Activated naive CD4-positive, alpha-beta T cell treated with anti-CD3 and anti-CD28 coated beads for 36 hours (primary cell): ENCODE results near the gene DEDD2. TPM values are rescaled to one million over a fixed set of nuclear protein-coding genes. Genes with fewer than 3 reads are reported as not detected.
A peak's percentile ranks its signal among the peaks of the same experiment; 100 is the strongest.

Experiments used
- CTCF ChIA-PET: fragments of 350-600 bp; sonication (Branson Sonifier 250); formaldehyde crosslinking; loops from one replicate; lab custom pipeline; 2021; ENCODE audit warnings: antibody characterized with exemption; lab: Charles Lee
- DNase-seq: peaks from one replicate; pipeline ENCODE4 v3.0.0-alpha.2; 2020
- H3K27ac Mint-ChIP-seq: one replicate; pipeline ENCODE4 v1.8.0; 2021; ENCODE audit warnings: mild to moderate bottlenecking, mixed read lengths
- H3K27me3 Mint-ChIP-seq: one replicate; pipeline ENCODE4 v1.8.0; 2021; ENCODE audit warnings: low read depth, mixed read lengths
- H3K36me3 Mint-ChIP-seq: one replicate; pipeline ENCODE4 v1.8.0; 2021; ENCODE audit warnings: low read depth, mixed read lengths
- H3K4me1 Mint-ChIP-seq: one replicate; pipeline ENCODE4 v1.8.0; 2021; ENCODE audit warnings: low read depth, mixed read lengths
- H3K4me3 Mint-ChIP-seq: one replicate; pipeline ENCODE4 v1.8.0; 2021; ENCODE audit warnings: mild to moderate bottlenecking, moderate library complexity, mixed read lengths
- H3K9me3 Mint-ChIP-seq: one replicate; pipeline ENCODE4 v1.8.0; 2021; ENCODE audit warnings: mixed read lengths
- intact Hi-C: fragments of 100-400 bp; cut with micrococcal nuclease; formaldehyde crosslinking; loops from one replicate; pipeline ENCODE4 v1.15.1; 2023
- total RNA-seq, 2 experiments: library from RNA; stranded (reverse); gene quantifications; one replicate each; pipeline ENCODE4 v1.2.3, GENCODE V29; 2021

DEDD2 gene
- total RNA-seq, 2 experiments from 2014 or later: 24.8 to 26.0 TPM

GRCh38 chr19:42252365-42253244, 35.1 kb upstream of the DEDD2 start:
- Mint-ChIP-seq H3K27ac (peak overlapping the region; percentile 93), H3K27me3 (no peaks in the 10 kb centered on the region), H3K9me3 (no peaks in the 10 kb centered on the region), H3K36me3 (peaks cover 11% of the 10 kb centered on the region), H3K4me3 (peak overlapping the region; percentile 91), H3K4me1 (peaks cover 32% of the 10 kb centered on the region)
- intact Hi-C loops: no loop called here
- DNase-seq: peak; percentile 38
- CTCF ChIA-PET: no interaction called here

DNA sequence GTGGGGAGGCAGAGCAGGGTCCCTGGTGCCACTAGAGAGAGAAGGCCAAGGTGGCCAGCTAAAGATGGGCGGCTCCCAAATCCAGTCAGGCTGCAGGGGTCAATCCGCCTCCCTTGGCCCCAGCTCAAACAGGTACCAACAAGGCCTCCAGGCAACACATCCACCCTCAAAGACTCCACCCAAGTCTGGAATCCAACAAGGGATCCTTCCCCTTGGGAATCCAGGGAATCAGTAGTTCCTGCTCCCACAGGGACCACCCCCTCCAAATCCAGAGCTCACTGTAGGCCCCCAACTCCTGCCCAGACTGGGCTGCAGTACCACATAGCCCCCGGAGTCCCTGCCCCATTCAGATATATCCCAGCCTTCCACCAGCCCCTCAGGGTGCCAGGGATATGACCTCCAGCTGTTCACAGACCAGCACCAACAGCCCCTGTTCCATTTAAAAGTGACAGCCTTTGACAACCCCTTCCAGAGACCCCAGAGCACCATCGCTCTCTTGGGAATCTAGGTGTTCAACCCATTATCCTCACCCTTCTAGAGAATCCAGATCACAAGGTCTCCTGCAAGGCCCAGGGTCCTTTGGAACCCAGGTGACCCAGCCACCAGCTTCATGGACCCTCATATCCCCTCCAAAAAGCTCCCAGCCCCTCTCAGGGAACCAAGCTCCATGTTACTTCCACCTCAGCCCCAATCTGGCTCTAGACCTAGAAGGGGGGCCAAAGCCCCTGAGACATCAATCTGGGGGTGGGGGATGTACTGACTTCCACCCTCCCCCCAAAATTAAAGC, 34.3 kb upstream of the DEDD2 start:
- DNase-seq: no peak
- Mint-ChIP-seq H3K27ac (peak overlapping the region; percentile 93), H3K36me3 (peaks cover 15% of the 10 kb centered on the region), H3K27me3 (no peaks in the 10 kb centered on the region), H3K4me3 (peak overlapping the region; percentile 91), H3K4me1 (peaks cover 38% of the 10 kb centered on the region), H3K9me3 (no peaks in the 10 kb centered on the region)
- CTCF ChIA-PET: interaction anchor here (1.1 to 2.8 kb wide), 3 partner anchors 19 to 41 kb away, joined by 3 to 15 read pairs (median 4); no protein-coding TSS in a partner anchor
- intact Hi-C loops: no loop called here

DNA sequence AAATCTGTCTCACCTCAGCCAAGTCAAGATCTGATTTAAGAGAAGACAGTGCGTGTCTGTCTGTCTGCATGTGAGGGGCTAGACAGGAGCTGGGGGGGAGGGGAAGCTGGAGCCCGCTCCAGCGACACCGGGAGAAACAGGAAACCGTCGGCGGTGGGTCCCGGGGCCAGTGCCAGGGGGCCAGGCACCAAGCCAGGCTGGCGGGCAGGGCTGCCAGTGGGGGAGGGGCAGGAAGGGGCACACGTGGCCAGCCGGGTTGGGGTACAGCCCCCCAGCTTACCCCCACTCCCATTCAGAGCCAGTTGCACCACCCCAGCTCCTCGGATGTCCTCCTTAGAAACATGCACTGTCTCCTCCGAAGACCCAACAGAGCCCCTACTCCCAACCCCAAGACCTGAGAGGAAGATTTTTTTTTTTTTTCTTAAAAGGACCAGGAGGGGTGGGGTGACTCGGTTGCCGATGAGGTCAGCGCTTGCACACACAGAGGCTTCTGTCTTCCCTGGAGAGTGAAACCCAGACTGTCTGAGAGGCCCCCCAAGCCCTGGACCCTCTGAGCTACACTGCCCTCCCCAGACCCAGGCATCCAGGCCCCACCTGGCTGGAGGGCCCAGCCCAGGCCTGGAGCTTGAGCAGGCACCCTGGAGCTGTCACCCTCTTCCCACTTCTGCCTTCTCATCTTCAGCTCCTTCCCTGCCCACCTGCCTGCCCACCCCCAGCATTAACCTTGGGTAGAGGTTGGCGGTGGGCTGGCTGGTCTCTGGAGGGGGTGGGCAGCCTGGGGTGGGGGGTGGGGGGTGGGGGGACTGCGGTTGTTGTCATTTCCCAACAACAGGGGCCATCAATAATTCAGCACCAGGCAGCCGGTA, 33.4 kb upstream of the DEDD2 start:
- Mint-ChIP-seq H3K9me3 (no peaks in the 10 kb centered on the region), H3K4me1 (peaks cover 43% of the 10 kb centered on the region), H3K27ac (peak overlapping the region; percentile 93), H3K27me3 (no peaks in the 10 kb centered on the region), H3K4me3 (peak overlapping the region; percentile 41), H3K36me3 (peaks cover 15% of the 10 kb centered on the region)
- peak; percentile 53 for DNase-seq
- intact Hi-C loops: no loop called here
- CTCF ChIA-PET: interaction anchor here (0.9 to 2.8 kb wide), 4 partner anchors 9 to 42 kb away, joined by 3 to 15 read pairs (median 4); no protein-coding TSS in a partner anchor

DNA sequence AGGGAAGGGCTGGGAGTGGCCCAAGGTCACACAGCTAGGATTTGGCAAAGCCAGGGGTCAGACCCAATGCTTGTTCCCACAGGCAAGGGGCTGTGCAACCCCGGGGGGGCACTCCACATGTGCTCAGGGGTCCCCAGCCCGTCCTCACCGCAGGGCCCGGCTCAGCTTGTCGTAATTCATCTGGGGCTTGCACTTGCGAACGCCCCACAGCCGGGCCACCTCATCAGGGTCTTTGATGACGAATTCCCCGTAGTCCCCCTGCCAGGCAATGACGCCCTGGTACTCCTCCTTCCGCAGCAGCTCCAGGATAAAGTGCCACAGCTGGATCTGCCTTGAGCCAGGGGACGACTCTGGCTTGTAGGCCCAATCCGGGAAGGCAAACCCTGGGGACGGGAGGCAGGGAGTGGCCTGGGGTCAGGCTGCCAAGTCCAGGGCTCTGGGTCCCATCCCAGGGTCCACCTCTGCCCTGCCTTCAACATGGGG, 32.7 kb upstream of the DEDD2 start:
- H3K4me3 Mint-ChIP-seq: no peak overlapping the region
- no peaks in the 10 kb centered on the region for H3K9me3 Mint-ChIP-seq
- no peak for DNase-seq
- H3K27ac Mint-ChIP-seq: peak overlapping the region; percentile 81
- H3K36me3 Mint-ChIP-seq: peaks cover 15% of the 10 kb centered on the region
- H3K27me3 Mint-ChIP-seq: no peaks in the 10 kb centered on the region
- intact Hi-C loops: no loop called here
- H3K4me1 Mint-ChIP-seq: peaks cover 46% of the 10 kb centered on the region
- CTCF ChIA-PET: interaction anchor here (0.9 to 2.8 kb wide), 3 partner anchors 8 to 43 kb away, joined by 3 to 15 read pairs (median 4); no protein-coding TSS in a partner anchor

- Mint-ChIP-seq H3K27ac (peak overlapping the region; percentile 50), H3K4me3 (no peak overlapping the region), H3K9me3 (no peaks in the 10 kb centered on the region), H3K27me3 (no peaks in the 10 kb centered on the region), H3K4me1 (peaks cover 51% of the 10 kb centered on the region), H3K36me3 (peaks cover 15% of the 10 kb centered on the region)
- CTCF ChIA-PET: interaction anchor here (2.8 kb wide), 1 partner anchor 30 kb away, joined by 15 read pairs; no protein-coding TSS in a partner anchor
- no peak for DNase-seq
- intact Hi-C loops: loop anchor here (10.0 kb wide), 1 partner anchor 365 kb away; the partner anchor contains the start of gene ARHGEF1
Measured at GRCh38 chr19:42249769-42250168, 32.3 kb upstream of the DEDD2 start.

- DNase-seq: no peak
- Mint-ChIP-seq H3K9me3 (no peaks in the 10 kb centered on the region), H3K27ac (no peak overlapping the region), H3K27me3 (no peaks in the 10 kb centered on the region), H3K4me1 (peaks cover 51% of the 10 kb centered on the region), H3K36me3 (peaks cover 16% of the 10 kb centered on the region), H3K4me3 (no peak overlapping the region)
- intact Hi-C loops: loop anchor here (10.0 kb wide), 1 partner anchor 364 kb away; the partner anchor contains the start of gene ARHGEF1
- CTCF ChIA-PET: interaction anchor here (1.2 to 2.8 kb wide), 2 partner anchors 30 kb away, joined by 4 to 15 read pairs; no protein-coding TSS in a partner anchor
Measured at GRCh38 chr19:42249149-42249750, 31.8 kb upstream of the DEDD2 start.

DNA sequence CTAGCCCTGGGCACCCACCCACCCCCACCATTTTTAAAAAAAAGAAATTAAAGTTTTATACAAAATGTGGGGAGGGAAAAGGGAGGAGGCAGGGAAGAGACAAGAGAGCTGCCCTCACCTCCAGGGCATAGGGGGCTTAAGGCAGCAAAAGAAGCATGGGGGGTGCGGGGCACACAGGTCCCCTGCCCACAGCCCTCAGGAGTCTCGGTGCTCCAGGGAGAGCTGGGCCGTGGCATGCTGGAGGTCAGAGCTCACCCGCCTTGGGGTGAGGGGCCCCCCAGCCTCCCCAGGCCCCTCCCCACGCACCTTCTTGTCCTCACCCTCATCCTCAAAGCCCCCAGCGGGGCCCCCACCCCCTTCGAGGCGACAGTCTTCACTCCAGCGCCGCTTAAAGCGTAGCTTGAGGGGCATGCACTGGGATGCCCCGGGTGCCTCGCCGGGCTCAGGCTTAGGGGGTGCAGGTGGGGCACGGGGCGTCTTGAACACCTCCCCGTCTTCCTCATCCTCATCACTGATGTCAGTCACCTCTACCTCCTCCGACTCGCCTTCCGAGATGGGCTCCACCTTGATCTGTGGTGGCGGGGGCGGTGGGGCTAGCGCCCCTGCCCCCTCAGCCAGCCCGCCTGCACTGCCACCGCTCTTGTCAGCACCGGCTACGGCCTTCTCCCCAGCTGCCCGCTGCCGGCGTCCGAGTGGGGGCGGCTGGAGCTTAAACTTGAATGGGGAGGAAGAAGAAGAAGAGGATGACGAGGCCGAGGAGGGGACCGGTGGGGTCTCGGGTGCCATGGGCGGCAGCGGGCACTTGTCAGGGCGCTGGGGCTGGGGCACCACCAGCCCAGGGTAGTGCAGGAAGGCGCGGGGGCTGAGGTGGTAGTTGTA, 31.0 kb upstream of the DEDD2 start:
- no peak overlapping the region for H3K4me3 Mint-ChIP-seq
- no peak overlapping the region for H3K27ac Mint-ChIP-seq
- no peaks in the 10 kb centered on the region for H3K9me3 Mint-ChIP-seq
- H3K36me3 Mint-ChIP-seq: peaks cover 16% of the 10 kb centered on the region
- CTCF ChIA-PET: interaction anchor here (1.2 kb wide), 1 partner anchor 31 kb away, joined by 4 read pairs; no protein-coding TSS in a partner anchor
- H3K27me3 Mint-ChIP-seq: no peaks in the 10 kb centered on the region
- DNase-seq: no peak
- intact Hi-C loops: loop anchor here (10.0 kb wide), 1 partner anchor 364 kb away; the partner anchor contains the start of gene ARHGEF1
- H3K4me1 Mint-ChIP-seq: peaks cover 51% of the 10 kb centered on the region

DNA sequence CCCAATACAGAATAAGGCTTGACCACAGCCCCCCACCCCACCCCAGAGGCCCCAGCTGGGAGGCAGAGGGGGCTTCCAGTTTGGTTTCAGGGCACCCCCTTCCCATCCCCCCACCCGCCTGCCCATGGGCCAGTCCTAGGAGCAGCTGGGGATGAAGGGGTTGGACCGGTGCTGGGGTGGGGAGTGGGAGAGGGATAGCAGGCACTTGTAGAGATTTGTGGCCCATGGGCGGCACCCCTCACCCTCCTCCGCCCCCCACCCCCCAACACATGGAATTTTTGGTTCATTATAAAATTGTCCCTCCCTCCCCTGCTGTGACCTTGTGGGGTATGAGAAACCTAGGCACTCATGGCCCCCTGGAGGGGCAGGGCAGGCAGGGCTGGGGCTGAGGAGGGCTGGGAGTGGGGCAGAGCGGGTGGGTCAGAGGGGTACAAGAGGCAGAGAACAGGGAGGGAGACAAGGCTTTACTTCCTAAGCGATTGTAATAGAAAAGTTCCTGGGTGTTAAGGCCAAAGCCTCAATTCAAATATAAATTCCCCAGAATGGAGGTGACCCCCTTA, 30.2 kb upstream of the DEDD2 start:
- Mint-ChIP-seq H3K27me3 (no peaks in the 10 kb centered on the region), H3K4me1 (peaks cover 48% of the 10 kb centered on the region), H3K4me3 (no peak overlapping the region), H3K36me3 (peaks cover 12% of the 10 kb centered on the region), H3K9me3 (no peaks in the 10 kb centered on the region), H3K27ac (peak overlapping the region; percentile 41)
- intact Hi-C loops: loop anchor here (10.0 kb wide), 1 partner anchor 363 kb away; the partner anchor contains the start of gene ARHGEF1
- no peak for DNase-seq
- CTCF ChIA-PET: interaction anchor here (0.6 to 6.0 kb wide), 4 partner anchors 31 to 64 kb away, joined by 3 to 57 read pairs (median 5); no protein-coding TSS in a partner anchor

- H3K4me3 Mint-ChIP-seq: no peak overlapping the region
- H3K4me1 Mint-ChIP-seq: peaks cover 42% of the 10 kb centered on the region
- H3K27me3 Mint-ChIP-seq: no peaks in the 10 kb centered on the region
- H3K27ac Mint-ChIP-seq: peak overlapping the region; percentile 70
- DNase-seq: no peak
- intact Hi-C loops: loop anchor here (10.0 kb wide), 1 partner anchor 362 kb away; the partner anchor contains the start of gene ARHGEF1
- H3K36me3 Mint-ChIP-seq: peaks cover 10% of the 10 kb centered on the region
- CTCF ChIA-PET: interaction anchor here (0.6 to 6.0 kb wide), 6 partner anchors 32 to 124 kb away, joined by 3 to 57 read pairs (median 3); no protein-coding TSS in a partner anchor
- H3K9me3 Mint-ChIP-seq: no peaks in the 10 kb centered on the region
Measured at GRCh38 chr19:42246922-42247639, 29.6 kb upstream of the DEDD2 start.
